NCI-H1436 treated with DMSO at 0.1 percent for 48 hours (cell line): Measurements from ENCODE around the gene NKD1.

Experiments used
- DNase-seq: peaks from one replicate; lab custom pipeline; 2025; lab: John Stamatoyannopoulos, UW

NKD1 gene

GRCh38 chr16:50696126-50696525 lies 147.9 kb downstream of the NKD1 start:
- DNase-seq: no peak

GRCh38 chr16:50696575-50697420 lies 148.6 kb downstream of the NKD1 start:
- no peak for DNase-seq

- DNase-seq: no peak
Measured at GRCh38 chr16:50697421-50697715, 149.2 kb downstream of the NKD1 start.

- DNase-seq: no peak
Measured at GRCh38 chr16:50697881-50698767, 149.9 kb downstream of the NKD1 start.
